AG09319 (cell line): ENCODE measurements around the gene JAZF1.
"Not testable (repeated sequence)": the region's sequence is repeated elsewhere in the genome, so short reads cannot be mapped to it uniquely, and the experiment has no call there.

ENCODE experiments used
- DNase-seq: peaks from one replicate; pipeline ENCODE4 v3.0.0-alpha.2; 2010; ENCODE audit warnings: low read depth; ENCODE audit errors: extremely low read depth
- TF ChIP-seq, protein P1 (sequence below): IDR thresholded peaks from 2 replicates; pipeline ENCODE4 v1.5.1; 2011; ENCODE audit warnings: low read depth, mild to moderate bottlenecking, inconsistent platforms, low read length, moderate library complexity

Gene JAZF1

GRCh38 chr7:27895551-27895950 is 285.0 kb downstream of the JAZF1 start:
- TF ChIP-seq, protein P1, sequence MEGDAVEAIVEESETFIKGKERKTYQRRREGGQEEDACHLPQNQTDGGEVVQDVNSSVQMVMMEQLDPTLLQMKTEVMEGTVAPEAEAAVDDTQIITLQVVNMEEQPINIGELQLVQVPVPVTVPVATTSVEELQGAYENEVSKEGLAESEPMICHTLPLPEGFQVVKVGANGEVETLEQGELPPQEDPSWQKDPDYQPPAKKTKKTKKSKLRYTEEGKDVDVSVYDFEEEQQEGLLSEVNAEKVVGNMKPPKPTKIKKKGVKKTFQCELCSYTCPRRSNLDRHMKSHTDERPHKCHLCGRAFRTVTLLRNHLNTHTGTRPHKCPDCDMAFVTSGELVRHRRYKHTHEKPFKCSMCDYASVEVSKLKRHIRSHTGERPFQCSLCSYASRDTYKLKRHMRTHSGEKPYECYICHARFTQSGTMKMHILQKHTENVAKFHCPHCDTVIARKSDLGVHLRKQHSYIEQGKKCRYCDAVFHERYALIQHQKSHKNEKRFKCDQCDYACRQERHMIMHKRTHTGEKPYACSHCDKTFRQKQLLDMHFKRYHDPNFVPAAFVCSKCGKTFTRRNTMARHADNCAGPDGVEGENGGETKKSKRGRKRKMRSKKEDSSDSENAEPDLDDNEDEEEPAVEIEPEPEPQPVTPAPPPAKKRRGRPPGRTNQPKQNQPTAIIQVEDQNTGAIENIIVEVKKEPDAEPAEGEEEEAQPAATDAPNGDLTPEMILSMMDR: no peak
- no peak for DNase-seq

GRCh38 chr7:27890205-27890849 is 290.3 kb downstream of the JAZF1 start:
- DNase-seq: no peak
- TF ChIP-seq, protein P1: no peak

- no peak for DNase-seq
- TF ChIP-seq, protein P1: no peak
Measured at GRCh38 chr7:27889800-27890199, 290.8 kb downstream of the JAZF1 start.

DNA sequence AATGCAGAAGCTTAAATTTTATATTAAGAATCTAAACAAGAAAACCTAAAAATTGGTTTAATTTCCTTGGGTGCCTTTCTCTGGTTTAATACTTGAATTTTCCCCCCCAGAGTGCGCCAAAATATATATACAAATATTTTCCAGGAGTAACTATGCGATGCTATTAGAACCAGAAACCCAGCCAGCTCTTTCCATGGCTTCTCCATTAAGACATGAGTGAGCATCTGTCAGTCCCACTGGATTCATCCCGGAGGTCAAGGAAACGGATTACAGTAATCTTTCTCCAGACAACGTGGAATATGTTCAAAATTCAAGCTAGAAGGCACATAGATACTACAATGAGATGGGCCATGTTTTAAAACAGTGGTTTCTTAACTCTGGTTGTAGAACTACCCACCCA is 291.9 kb downstream of the JAZF1 start:
- TF ChIP-seq, protein P1: no peak
- DNase-seq: no peak

DNA sequence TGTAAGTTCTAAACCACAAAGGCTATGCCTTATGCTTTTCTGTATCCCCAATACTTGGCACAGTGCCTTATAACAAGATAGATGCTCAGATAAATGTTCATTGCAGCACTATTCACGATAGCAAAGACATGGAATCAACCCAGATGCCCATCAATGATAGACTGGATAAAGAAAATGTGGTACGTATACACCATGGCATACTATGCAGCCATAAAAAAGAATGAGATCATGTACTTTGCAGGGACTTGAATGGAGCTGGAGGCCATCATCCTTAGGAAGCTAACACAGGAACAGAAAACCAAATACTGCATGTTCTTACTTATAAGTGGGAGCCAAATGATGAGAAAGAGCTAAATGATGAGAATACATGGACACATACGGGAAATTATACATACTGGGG is 293.9 kb downstream of the JAZF1 start:
- DNase-seq: not testable (repeated sequence)

- TF ChIP-seq, protein P1: no peak
- DNase-seq: no peak
Measured at GRCh38 chr7:27885652-27886051, 294.9 kb downstream of the JAZF1 start.

GRCh38 chr7:27883696-27884095 is 296.9 kb downstream of the JAZF1 start:
- DNase-seq: no peak
- TF ChIP-seq, protein P1: no peak

DNA sequence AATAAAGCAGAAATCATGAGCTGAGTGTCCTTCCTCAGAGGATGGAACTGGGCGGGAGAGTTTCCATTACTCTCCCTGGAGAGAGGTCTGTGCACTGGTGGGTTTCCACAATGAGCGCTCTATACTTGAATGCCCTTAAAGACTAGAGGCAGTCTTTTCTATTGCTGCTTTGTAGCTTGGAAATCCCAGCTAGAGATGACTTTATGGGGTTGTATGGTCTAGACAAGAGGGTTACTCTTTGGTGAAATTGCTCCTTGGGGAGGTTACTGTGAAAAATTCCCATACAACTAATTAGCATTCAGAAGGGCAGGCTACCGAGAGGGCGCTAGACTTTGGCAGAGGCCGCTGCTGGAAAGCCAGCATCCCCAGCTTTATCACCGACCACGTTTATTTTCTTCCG is 303.8 kb downstream of the JAZF1 start:
- TF ChIP-seq, protein P1: no peak

More for the DNA sequence above, 303.8 kb downstream of the JAZF1 start:
- no peak for DNase-seq
